Measurements from ENCODE around the gene RBM34.

RBM34 gene

GRCh38 chr1:235151033-235151432 lies 10.0 kb downstream of the RBM34 start:
- peaks cover 76% of the 10 kb centered on the region for H3K36me3 ChIP-seq (ENCODE audit: control insufficient read depth, low read depth, low read length)

DNA sequence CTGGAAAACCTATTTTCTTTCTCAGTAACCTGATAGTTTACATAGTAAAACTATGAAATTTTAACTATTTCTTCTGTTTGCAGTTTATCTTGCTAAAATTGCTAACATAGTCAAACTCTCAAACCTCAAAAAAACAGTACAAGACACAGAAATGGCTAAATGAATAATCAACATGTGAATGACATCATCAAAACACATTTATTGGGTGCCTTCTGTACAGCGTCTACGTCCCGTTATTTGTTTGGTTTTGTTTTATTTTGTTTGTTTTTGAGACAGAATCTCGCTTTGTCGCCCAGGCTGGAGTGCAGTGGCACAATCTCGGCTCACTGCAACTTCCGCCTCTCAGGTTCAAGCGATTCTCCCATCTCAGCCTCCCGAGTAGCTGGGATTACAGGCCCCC lies 11.2 kb downstream of the RBM34 start:
- H3K9me3 ChIP-seq (ENCODE audit: control insufficient read depth, low read depth, low read length) = no peaks in the 10 kb centered on the region
- peaks cover 80% of the 10 kb centered on the region for H3K36me3 ChIP-seq (ENCODE audit: control insufficient read depth, low read depth, low read length)
- no peak overlapping the region for H3K4me3 ChIP-seq (ENCODE audit: low read length)

More at GRCh38 chr1:235151033-235151432, 10.0 kb downstream of the RBM34 start:
- no peak overlapping the region for H3K9ac ChIP-seq (ENCODE audit: low read length)
- H3K27me3 ChIP-seq (ENCODE audit: control insufficient read depth, insufficient read depth, low read length) = no peaks in the 10 kb centered on the region
- no peak overlapping the region for H3K4me3 ChIP-seq (ENCODE audit: low read length)
- H3K4me1 ChIP-seq (ENCODE audit: control insufficient read depth, low read depth, low read length) = no peaks in the 10 kb centered on the region
- no peaks in the 10 kb centered on the region for H3K9me3 ChIP-seq (ENCODE audit: control insufficient read depth, low read depth, low read length)
- H3K27ac ChIP-seq (ENCODE audit: low read length) = no peak overlapping the region

GRCh38 chr1:235147269-235147668 lies 13.8 kb downstream of the RBM34 start:
- H3K4me3 ChIP-seq (ENCODE audit: low read length) = no peak overlapping the region
- peaks cover 67% of the 10 kb centered on the region for H3K36me3 ChIP-seq (ENCODE audit: control insufficient read depth, low read depth, low read length)
- no peak overlapping the region for H3K9ac ChIP-seq (ENCODE audit: low read length)
- no peaks in the 10 kb centered on the region for H3K9me3 ChIP-seq (ENCODE audit: control insufficient read depth, low read depth, low read length)
- H3K27me3 ChIP-seq (ENCODE audit: control insufficient read depth, insufficient read depth, low read length) = no peaks in the 10 kb centered on the region
- no peaks in the 10 kb centered on the region for H3K4me1 ChIP-seq (ENCODE audit: control insufficient read depth, low read depth, low read length)
- H3K27ac ChIP-seq (ENCODE audit: low read length) = no peak overlapping the region

More for the DNA sequence above, 11.2 kb downstream of the RBM34 start:
- Histone ChIP-seq H3K27me3 (ENCODE audit: control insufficient read depth, insufficient read depth, low read length) (no peaks in the 10 kb centered on the region), H3K4me1 (ENCODE audit: control insufficient read depth, low read depth, low read length) (no peaks in the 10 kb centered on the region), H3K27ac (ENCODE audit: low read length) (no peak overlapping the region), H3K9ac (ENCODE audit: low read length) (no peak overlapping the region)

DNA sequence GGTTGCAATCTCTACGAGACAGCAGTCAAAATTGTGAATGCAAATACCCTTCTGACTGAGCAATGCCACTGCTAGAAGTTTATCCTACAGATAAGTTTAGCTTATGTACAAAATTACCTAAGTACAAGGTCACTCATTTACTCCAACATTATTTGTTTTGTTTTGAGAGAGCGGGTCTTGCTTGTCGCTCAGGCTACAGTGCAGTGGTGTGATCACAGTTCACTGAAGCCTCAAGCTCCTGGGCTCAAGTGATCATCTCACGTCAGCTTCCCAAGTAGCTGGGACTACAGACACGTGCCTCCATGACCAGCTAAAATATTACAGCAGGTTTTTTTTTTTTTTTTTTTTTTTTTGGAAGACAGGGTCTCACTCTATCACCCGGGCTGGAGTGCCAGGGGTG lies 15.4 kb downstream of the RBM34 start:
- no peaks in the 10 kb centered on the region for H3K9me3 ChIP-seq (ENCODE audit: control insufficient read depth, low read depth, low read length)
- H3K4me1 ChIP-seq (ENCODE audit: control insufficient read depth, low read depth, low read length) = no peaks in the 10 kb centered on the region
- H3K27me3 ChIP-seq (ENCODE audit: control insufficient read depth, insufficient read depth, low read length) = no peaks in the 10 kb centered on the region
- peaks cover 60% of the 10 kb centered on the region for H3K36me3 ChIP-seq (ENCODE audit: control insufficient read depth, low read depth, low read length)
- H3K4me3 ChIP-seq (ENCODE audit: low read length) = no peak overlapping the region
- no peak overlapping the region for H3K9ac ChIP-seq (ENCODE audit: low read length)
- no peak overlapping the region for H3K27ac ChIP-seq (ENCODE audit: low read length)

DNA sequence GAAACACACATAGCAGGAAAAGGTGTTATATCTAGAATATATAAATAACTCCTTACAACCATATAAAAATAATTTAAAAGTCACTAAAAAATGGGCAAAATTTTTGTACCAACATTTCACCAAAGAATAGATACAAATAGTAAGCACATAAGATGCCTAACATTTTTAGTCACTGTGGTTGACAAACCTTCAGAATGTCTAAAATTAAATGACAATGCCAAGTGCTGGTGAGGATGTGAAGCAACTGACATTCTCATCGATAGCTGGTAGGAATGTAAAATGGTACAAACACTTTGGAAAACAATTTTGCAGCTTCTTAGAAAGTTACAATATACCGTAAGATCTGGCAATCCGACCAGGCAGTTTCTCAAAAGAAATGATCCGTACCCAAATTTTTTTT lies 18.1 kb downstream of the RBM34 start:
- no peaks in the 10 kb centered on the region for H3K4me1 ChIP-seq (ENCODE audit: control insufficient read depth, low read depth, low read length)
- no peaks in the 10 kb centered on the region for H3K9me3 ChIP-seq (ENCODE audit: control insufficient read depth, low read depth, low read length)
- H3K36me3 ChIP-seq (ENCODE audit: control insufficient read depth, low read depth, low read length) = peaks cover 60% of the 10 kb centered on the region
- no peaks in the 10 kb centered on the region for H3K27me3 ChIP-seq (ENCODE audit: control insufficient read depth, insufficient read depth, low read length)
- no peak overlapping the region for H3K27ac ChIP-seq (ENCODE audit: low read length)
- no peak overlapping the region for H3K4me3 ChIP-seq (ENCODE audit: low read length)
- no peak overlapping the region for H3K9ac ChIP-seq (ENCODE audit: low read length)

- H3K27me3 ChIP-seq (ENCODE audit: control insufficient read depth, insufficient read depth, low read length) = no peaks in the 10 kb centered on the region
- H3K4me3 ChIP-seq (ENCODE audit: low read length) = no peak overlapping the region
- H3K36me3 ChIP-seq (ENCODE audit: control insufficient read depth, low read depth, low read length) = peaks cover 64% of the 10 kb centered on the region
- H3K9ac ChIP-seq (ENCODE audit: low read length) = no peak overlapping the region
- no peaks in the 10 kb centered on the region for H3K4me1 ChIP-seq (ENCODE audit: control insufficient read depth, low read depth, low read length)
- H3K27ac ChIP-seq (ENCODE audit: low read length) = no peak overlapping the region
- H3K9me3 ChIP-seq (ENCODE audit: control insufficient read depth, low read depth, low read length) = no peaks in the 10 kb centered on the region
Observed at GRCh38 chr1:235139315-235139714, 21.7 kb downstream of the RBM34 start.

DNA sequence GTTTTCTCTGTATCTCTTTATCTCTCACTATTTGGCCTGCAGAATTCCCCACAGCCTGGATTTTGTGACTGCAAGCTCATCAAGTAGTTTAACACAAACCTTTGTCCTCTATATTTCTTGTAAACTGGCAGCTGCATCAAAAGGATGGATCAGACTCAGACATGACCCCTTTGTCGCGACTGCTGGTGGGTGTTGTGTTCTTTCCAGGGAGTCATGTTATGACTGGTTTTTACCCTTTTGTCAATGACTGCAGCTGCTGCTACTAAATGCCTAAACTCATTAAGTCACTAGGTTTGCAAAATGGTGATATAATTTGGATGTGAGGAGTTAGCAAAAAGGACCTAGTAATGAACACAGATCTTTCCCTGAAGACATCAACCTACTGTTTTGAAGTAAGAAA lies 22.2 kb downstream of the RBM34 start:
- no peak overlapping the region for H3K4me3 ChIP-seq (ENCODE audit: low read length)
- H3K9ac ChIP-seq (ENCODE audit: low read length) = no peak overlapping the region
- no peaks in the 10 kb centered on the region for H3K4me1 ChIP-seq (ENCODE audit: control insufficient read depth, low read depth, low read length)
- no peak overlapping the region for H3K27ac ChIP-seq (ENCODE audit: low read length)
- H3K36me3 ChIP-seq (ENCODE audit: control insufficient read depth, low read depth, low read length) = peaks cover 67% of the 10 kb centered on the region
- no peaks in the 10 kb centered on the region for H3K27me3 ChIP-seq (ENCODE audit: control insufficient read depth, insufficient read depth, low read length)
- H3K9me3 ChIP-seq (ENCODE audit: control insufficient read depth, low read depth, low read length) = no peaks in the 10 kb centered on the region

GRCh38 chr1:235136111-235136510 lies 24.9 kb downstream of the RBM34 start:
- Histone ChIP-seq H3K36me3 (ENCODE audit: control insufficient read depth, low read depth, low read length) (peaks cover 65% of the 10 kb centered on the region), H3K27me3 (ENCODE audit: control insufficient read depth, insufficient read depth, low read length) (no peaks in the 10 kb centered on the region)

DNA sequence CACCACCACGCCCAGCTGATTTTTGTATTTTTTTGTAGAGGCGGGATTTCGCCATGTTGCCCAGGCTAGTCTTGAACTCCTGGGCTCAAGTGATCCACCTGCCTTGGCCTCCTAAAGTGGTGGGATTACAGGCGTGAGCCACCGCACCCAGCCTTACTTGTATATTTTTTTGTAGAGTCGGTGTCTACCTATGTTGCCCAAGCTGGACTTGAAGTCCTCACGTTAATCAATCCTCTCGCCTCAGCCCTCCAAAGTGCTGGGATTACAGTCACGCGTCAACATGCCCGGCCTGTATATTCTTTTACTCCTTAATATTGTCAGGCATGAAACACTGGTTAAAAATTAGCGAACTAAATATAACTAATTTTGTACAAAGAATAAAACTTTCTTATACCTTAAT lies 26.9 kb downstream of the RBM34 start:
- Histone ChIP-seq H3K4me1 (ENCODE audit: control insufficient read depth, low read depth, low read length) (no peaks in the 10 kb centered on the region), H3K27me3 (ENCODE audit: control insufficient read depth, insufficient read depth, low read length) (no peaks in the 10 kb centered on the region), H3K4me3 (ENCODE audit: low read length) (no peak overlapping the region), H3K9ac (ENCODE audit: low read length) (no peak overlapping the region), H3K36me3 (ENCODE audit: control insufficient read depth, low read depth, low read length) (peaks cover 58% of the 10 kb centered on the region), H3K27ac (ENCODE audit: low read length) (no peak overlapping the region), H3K9me3 (ENCODE audit: control insufficient read depth, low read depth, low read length) (no peaks in the 10 kb centered on the region)

More at GRCh38 chr1:235136111-235136510, 24.9 kb downstream of the RBM34 start:
- Histone ChIP-seq H3K4me3 (ENCODE audit: low read length) (no peak overlapping the region), H3K9ac (ENCODE audit: low read length) (no peak overlapping the region), H3K9me3 (ENCODE audit: control insufficient read depth, low read depth, low read length) (no peaks in the 10 kb centered on the region), H3K4me1 (ENCODE audit: control insufficient read depth, low read depth, low read length) (no peaks in the 10 kb centered on the region), H3K27ac (ENCODE audit: low read length) (no peak overlapping the region)

DNA sequence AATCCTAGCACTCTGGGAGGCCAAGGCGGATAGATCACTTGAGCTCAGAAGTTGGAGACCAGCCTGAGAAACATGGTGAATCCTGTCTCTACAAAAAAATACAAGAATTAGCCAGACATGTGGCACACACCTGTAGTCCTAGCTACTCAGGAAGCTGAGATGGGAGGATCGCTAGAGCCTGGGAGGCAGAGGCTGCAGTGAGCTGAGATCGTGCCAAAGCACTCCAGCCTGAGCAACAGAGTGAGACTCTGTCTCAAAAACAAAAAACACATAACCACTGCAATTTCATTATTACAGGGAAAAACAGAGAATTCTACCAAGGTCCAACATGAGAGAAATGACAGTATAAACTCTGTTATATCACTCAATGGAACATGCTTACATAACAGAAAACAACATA lies 28.0 kb downstream of the RBM34 start:
- H3K36me3 ChIP-seq (ENCODE audit: control insufficient read depth, low read depth, low read length) = peaks cover 50% of the 10 kb centered on the region
- no peaks in the 10 kb centered on the region for H3K27me3 ChIP-seq (ENCODE audit: control insufficient read depth, insufficient read depth, low read length)
- no peaks in the 10 kb centered on the region for H3K4me1 ChIP-seq (ENCODE audit: control insufficient read depth, low read depth, low read length)
- H3K9me3 ChIP-seq (ENCODE audit: control insufficient read depth, low read depth, low read length) = no peaks in the 10 kb centered on the region
- H3K4me3 ChIP-seq (ENCODE audit: low read length) = no peak overlapping the region
- no peak overlapping the region for H3K27ac ChIP-seq (ENCODE audit: low read length)
- no peak overlapping the region for H3K9ac ChIP-seq (ENCODE audit: low read length)

- no peaks in the 10 kb centered on the region for H3K27me3 ChIP-seq (ENCODE audit: control insufficient read depth, insufficient read depth, low read length)
- no peaks in the 10 kb centered on the region for H3K9me3 ChIP-seq (ENCODE audit: control insufficient read depth, low read depth, low read length)
- no peak overlapping the region for H3K9ac ChIP-seq (ENCODE audit: low read length)
- H3K36me3 ChIP-seq (ENCODE audit: control insufficient read depth, low read depth, low read length) = peaks cover 38% of the 10 kb centered on the region
- no peaks in the 10 kb centered on the region for H3K4me1 ChIP-seq (ENCODE audit: control insufficient read depth, low read depth, low read length)
- H3K27ac ChIP-seq (ENCODE audit: low read length) = no peak overlapping the region
- H3K4me3 ChIP-seq (ENCODE audit: low read length) = no peak overlapping the region
Observed at GRCh38 chr1:235131961-235132360, 29.1 kb downstream of the RBM34 start.

DNA sequence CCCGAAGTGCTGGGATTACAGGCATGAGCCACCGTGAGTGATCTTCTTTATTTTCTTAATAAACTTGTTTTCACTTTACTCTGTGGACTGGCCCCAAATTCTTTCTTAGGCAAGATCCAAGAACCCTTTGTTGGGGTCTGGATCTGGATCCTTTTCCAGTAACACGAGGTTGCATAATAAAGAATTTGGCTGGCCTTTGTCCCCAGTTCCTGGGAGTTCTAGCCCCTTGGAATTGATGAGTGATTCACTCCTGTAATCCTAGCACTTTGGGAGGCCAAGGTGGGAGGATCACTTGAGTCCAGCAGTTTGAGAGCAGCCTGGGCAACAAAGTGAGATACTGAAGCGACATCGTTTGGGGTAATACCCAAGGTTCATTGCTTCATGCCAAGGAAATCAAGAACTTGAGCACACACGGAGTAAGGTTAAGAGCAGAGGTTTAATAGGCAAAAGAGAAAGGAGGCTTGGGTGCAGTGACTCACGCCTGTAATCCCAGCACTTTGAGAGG lies 30.2 kb downstream of the RBM34 start:
- peaks cover 28% of the 10 kb centered on the region for H3K36me3 ChIP-seq (ENCODE audit: control insufficient read depth, low read depth, low read length)
- no peaks in the 10 kb centered on the region for H3K4me1 ChIP-seq (ENCODE audit: control insufficient read depth, low read depth, low read length)
- no peak overlapping the region for H3K9ac ChIP-seq (ENCODE audit: low read length)
- H3K9me3 ChIP-seq (ENCODE audit: control insufficient read depth, low read depth, low read length) = no peaks in the 10 kb centered on the region
- H3K4me3 ChIP-seq (ENCODE audit: low read length) = no peak overlapping the region
- no peak overlapping the region for H3K27ac ChIP-seq (ENCODE audit: low read length)
- no peaks in the 10 kb centered on the region for H3K27me3 ChIP-seq (ENCODE audit: control insufficient read depth, insufficient read depth, low read length)

Data from iPS-18a (cell line).